ENCODE results near the gene UFD1.
A peak's percentile ranks its signal among the peaks of the same experiment; 100 is the strongest.

UFD1 gene

DNA sequence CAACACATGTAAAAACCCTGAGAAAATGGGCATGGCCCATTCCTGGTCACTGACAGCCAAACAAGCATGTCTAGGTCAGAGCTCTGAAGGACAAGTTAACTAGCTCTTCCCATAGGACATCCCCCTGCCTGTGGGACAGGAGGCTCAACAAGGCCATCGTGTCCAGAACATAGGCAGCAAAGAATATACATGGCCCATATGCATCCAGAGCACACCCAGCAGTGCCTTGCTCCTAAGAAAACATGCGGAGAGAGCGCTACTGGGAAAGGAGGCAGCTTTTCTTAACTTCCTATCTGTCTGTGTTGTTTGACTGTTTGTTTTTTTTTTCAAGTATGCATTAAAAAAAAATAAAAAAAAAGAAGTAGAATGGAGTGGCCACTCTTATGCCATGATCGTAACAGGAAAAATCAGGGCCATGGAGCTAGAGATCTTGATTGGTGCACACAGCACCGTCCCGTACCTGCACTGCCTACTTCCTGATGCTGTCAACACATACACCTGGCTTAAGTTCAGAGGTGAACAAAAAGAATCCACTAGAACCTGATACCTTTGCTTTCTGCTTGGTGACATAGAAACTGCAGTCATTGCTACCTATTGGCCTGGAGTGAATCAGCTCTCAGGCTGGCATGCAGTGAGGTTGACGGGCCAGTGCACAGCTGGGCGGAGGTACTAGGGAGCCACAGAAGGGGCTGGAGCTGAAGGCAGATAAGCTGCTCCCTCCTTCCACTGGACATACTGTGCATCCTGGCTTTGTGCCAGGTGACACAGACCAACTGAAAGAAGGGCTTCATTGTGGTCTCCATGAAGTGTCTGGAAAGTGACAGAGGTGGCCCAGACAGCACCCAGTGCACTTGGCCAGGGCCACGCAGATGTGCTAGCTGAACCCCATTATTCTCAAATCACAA, 11.9 kb downstream of the UFD1 start:
- no peak for DNase-seq

DNA sequence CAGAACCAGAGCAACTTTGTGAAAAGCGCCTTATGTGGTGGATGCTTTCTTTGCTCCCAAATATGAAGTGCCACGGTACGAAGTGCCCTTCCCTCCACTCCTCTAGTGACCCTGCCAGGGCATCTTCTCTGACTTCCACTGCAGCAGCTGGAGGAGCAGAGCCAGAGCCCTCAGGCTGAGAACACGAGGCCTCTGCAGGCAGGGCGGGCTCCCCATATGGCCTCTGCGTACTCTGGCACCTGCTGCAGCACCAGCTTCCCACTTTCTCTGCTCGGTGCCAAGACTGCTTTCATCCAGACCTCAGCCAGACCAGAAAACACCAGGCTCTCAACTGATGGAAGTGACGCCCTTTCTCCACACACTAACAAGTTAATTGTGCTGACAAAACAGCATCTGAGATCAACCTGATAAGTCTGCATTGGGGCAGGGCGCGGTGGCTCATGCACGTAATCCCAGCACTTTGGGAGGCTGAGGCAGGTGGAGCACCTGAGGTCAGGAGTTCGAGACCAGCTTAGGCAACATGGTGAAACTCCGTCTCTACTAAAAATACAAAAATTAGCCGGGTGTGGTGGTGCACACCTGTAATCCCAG, 12.8 kb downstream of the UFD1 start:
- peak; percentile 36 for DNase-seq

DNA sequence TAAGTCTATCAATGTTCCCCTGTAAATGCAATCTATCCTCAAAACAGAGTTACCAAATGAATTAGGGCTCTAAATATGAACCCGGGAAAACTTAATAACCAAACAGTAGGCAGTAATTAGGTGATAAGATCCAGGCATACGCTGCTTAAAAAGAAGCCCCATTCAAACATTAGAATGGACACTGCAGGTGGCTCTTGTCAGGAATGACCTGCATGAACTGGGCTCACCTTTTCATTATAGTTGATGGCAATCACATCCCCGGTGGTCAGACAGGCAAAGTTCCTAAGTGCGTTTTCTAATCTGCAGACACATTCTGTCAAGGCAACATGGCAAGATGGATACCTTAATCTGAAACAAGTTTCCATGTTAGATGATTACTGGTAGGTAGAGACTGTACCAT, 14.0 kb downstream of the UFD1 start:
- no peak for DNase-seq

DNA sequence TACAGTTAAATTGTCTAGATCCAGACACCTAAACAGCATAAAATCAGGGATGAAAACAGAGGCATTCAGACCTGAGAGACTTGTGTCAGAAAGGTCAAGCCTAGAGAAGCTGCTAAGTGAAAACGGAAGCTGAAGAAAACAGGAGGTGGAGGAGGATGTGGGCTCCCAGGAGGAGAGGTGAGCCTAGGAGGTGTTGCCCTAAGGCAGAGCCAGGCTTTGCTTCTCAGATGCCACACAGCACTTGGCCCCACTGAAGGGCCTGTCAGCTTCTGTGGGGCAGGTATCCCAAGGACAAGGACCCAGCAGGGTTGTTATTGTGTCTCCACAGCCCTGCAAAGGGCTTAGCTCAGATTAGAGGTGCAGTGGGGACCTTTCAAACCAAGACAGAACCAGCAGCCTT, 14.4 kb downstream of the UFD1 start:
- no peak for DNase-seq

DNA sequence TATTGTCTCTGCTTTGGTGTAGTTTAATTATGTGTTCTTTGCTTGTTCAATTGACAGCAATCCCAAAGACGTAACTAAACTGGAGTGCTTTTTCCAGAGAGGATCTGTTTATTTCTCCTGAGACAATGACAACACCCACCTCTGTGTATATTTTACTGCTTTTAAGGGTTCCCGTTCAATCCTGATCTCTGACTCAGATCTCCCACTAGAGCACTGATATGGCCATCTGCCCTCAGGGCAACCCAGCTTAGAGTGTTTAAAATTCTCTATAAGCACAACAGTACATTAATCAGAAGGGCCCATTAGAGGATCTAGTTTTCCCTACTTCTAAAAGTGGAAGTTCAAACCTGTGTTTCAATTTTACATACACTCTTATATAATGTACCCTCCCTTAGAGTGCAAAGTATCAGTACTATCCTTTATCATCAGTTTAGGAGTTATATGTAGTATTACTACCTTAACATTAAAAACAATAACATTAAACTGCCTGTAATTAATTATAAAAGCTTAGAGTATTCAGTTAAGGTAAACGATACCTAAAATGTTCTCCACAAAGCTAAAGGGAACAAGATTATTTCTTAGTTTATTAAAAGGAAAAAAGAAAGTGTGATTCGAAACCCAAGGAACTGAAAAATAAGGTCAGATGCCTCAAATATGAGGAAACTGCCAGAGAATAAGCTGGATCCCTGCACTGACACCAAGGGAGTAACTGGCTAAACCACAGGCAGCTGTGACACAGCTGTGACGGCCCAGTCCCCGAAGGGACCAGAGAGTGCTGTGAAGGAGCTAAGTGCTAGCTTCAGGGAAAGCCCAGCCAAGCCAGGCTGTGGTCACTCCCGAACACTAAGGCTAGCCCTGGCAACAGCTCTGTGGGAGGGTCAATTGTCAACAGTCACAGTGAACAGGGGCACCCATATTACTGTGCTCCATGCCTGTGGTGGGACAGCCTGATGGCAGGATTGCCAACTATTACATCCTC, 15.2 kb downstream of the UFD1 start:
- no peak for DNase-seq

DNA sequence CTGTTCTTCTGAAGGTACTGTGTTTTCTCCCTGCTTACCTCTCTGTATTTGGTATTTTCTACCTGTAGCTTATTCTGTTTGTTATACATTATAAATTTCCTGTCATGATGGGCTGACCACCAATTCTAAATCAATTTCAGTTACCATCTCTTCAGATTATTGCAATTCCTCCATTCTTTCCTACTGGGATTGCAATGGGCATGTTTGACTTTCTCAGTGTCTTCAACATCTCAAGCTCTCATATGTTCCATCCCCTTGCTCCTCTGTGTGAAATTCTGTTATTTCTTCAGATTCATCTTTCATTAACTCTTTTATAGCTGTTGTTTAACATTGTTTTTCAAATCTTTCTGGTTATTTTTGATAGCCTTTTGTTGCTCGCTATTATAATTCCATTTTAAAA, 16.0 kb downstream of the UFD1 start:
- no peak for DNase-seq

DNA sequence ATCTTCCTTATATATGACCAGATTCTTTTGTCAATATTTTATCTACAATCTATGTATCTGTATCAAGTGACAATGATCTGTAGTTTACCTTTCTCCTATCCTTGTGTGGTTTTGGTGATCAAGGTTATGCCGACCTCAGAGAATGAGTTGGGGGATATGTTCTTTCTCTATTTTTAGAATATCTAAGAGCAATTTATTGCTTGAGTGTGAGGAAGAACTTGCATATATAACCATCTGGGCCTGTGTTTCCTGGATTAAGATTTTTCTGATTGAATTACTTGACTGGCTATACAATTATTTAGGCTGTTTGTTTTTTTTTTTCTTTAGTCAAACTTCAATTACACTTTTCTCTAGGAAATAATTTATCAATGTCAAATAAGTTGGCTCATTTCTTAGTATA, 17.5 kb downstream of the UFD1 start:
- DNase-seq = no peak

DNA sequence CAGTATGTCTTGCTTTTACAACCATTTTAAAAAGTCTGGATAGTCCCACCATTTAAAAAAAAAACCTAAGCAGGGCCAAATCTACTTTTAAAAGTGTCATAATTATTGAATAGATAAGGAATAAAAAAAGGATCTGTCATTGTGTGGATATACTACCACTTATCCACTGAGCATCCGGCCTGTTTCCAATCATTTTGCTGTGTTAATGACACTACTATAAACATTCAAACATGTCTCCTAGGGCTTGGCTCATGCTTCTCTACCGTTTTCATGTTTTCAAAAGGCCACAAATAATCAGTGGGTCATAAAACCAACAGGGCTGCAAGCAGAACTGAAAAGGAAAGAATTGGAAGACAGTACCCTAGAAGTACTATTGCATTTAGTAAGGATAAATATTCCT, 19.0 kb downstream of the UFD1 start:
- DNase-seq = no peak

DNA sequence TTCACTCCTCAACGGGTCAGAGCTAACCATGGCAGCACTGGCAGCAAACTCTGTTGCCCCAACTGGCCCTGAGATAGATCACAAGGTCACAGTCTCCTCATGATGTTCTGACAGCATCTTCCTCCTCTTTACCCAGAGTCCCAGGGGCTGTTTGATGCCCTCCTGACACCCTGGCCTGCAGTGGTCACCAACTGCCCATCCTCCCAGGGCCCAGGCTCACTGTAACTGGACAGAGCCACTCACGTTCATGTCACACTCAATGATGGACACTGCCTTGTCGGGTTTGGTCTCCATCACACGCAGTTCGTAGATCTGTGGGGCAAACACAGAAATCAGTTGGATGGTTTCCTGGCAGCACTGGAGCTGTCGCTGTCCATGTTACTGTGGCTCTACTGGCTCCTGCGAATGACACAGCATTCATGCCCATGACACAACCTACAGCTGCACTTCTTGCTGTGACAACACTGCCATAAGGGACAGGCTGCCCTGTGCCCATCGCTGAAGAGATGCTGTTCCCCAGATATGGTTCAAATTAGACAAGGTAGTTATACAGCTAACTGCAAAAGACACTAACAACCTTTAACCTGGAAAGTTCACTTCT, 21.1 kb downstream of the UFD1 start:
- DNase-seq = no peak

DNA sequence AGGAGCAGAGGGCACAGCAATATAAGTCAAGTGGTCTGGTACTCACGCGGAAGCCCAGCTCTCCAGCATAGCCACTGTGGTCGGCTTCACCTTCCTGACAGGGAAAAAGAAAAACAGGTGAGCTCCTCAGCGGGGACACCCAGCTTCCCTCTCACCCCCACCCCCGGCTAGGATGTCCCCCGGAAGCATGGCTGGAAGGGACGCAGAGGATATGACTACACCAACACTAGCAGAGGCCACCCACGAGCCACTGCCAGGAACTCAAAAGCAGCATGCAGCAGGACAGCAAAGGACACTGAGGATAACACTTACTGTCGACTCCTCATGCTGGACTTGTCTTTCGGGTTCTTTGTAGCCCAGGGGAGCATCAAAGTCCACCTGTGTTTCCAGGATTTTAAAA, 22.5 kb downstream of the UFD1 start:
- DNase-seq = no peak

DNA sequence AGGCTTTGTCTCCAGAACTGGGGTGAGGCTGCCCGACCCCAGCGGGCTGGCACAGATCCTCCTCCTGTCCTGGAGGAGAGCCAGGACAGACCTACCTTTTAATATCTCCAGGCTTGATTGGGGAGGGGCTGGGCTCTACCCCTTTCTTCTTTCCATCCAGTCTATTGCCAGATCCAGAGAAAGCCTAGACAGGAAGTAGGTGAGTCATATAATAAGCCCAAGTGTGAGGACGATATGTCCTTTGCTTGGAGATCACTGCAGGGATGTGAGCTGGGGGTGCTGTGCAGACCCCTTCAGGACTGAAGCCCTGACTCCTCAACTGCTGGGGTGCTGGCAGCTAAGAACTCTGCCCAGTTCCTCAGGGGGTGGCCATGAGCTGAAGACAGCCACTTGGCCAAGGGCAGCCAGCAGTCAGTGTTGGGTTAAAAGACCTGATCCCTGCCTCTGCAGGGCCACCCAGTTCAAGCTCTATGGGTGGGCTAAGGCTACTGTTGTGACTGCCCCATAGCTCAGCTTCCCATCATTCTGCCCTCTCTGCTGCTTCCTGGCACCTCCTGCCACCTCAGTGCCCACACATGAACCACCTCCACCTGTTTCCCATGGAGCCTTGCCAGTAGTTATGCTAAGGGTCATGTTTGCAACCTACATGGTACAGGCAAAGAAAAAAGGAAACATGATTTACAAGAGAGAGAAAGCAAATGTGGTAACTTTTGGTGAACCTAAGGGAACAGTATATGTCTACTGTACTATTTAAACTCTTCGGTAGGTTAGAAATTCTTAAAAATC, 23.2 kb downstream of the UFD1 start:
- DNase-seq = no peak

DNA sequence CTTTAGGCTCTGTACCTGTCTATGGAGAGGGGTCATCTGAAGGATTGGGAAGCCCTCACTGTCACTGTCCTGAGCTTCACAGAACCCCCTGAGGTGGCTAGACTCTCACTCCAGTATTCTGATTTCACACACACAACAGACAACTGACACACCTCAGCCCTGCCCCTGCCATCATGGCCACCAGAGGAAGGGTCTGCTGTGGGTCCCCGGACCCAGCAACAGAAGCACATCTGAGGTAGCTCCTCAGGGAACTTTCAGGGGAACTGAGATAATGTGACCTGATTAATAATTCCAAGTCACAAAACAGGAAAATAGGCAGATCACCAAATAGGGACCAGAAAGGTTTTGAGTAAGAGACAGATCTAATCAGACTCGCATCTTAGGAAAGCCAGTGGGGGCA, 24.0 kb downstream of the UFD1 start:
- no peak for DNase-seq

DNA sequence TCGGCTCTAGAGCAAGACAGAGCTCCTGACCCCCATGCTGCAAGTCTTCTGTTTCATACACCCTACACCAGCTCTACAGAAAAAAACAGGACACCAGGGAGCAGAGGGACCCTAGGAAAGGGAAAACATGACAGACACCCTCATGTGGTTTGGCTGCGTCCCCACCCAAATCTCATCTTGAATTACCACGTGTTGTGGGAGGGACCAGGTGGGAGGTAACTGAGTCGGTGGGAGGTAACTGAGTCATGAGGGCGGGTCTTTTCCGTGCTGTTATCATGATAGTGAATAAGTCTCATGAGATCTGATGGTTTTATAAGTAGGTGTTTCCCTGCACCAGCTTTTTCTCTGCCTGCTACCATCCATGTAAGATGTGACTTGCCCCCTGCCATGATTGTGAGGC, 24.8 kb downstream of the UFD1 start:
- no peak for DNase-seq

DNA sequence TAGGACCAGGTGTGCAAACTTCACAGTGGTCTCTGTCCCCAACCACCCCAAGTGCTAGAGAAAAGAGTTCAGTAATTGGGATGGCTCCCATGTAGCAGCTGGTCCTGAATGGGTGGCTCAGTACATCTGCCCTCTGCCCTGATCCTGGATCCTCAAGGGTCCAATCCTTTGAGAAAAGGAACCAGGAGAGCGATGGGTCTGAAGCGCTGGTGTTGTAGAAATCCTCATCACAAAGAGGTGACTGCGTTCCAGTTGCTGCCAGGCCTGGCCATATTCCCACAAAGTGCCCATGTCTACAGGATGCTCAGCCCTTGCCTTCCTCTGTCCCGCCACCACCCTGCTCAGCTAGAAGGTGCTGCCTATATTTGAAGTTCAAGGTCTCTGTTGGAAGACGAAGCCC, 25.3 kb downstream of the UFD1 start:
- no peak for DNase-seq

DNA sequence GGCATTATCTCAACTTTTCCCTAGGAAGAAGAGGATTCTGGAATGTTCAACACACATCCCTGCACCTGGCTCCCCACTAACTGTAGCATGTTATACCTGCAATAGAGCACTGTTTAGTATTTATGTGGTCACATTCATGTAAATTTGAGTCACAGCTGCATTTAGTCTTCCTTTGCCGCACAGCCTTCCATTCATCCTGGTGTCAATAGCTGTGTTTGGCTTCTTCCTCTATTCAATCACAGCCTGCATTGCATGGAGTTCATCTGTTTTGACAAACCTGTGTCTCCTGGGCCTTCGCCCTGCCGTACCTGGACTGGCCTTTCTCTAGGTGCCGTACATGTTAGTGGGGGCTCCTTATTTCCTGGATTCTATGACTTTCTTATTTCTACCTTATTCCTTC, 27.4 kb downstream of the UFD1 start:
- DNase-seq = no peak

DNA sequence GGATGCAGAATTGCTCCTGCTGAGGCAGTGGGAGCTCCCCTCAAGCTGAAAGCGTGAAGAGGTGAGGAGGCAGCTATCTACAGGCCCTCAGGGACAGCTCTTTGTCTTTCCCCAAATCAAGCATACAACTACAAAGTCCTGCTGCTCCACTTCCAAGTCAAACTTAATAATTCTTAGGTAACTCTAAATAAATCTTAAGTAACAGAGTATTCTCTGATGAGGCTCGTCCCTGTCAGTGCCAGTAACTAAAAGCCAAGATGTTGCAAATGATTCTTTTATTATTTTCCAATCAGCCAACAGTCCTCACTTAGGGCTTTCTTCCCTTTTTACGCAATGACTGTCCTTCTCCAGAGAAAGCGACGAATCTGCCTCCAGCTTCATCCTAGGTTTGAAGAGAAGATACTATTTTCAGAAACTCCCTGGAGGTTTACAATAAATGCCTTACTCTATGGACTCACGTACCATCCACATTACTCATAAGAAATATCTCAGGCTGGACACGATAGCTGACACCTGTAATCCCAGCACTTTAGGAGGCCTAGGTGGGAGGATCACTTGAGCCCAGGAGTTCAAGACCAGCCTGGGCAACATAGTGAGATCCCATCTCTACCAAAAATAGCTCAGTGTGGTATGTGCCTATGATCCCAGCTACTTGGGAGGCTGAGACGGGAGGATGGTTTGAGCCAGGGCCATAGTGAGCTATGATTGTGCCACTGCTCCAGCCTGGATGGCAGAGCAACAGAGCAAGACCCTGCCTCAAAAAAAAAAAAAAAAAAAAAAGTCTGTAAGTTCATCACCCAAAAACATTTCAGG, 28.4 kb downstream of the UFD1 start:
- no peak for DNase-seq

DNA sequence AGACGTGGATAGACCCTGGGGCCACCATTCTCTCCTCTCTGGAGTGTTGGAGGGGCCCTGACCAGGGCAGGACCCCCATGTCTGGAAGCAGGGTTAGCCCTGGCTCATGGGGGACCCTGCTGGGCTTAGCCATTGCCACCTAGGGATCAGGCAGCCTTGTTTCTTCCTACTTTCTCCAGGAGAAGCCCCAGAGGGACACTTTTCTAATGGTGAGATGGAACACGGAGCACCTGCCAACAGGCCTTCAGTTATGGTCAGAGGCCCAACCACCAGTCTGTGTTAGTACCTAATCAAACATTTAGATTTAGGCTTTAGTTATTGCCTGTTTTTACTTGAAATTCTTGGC, 29.6 kb downstream of the UFD1 start:
- no peak for DNase-seq

DNA sequence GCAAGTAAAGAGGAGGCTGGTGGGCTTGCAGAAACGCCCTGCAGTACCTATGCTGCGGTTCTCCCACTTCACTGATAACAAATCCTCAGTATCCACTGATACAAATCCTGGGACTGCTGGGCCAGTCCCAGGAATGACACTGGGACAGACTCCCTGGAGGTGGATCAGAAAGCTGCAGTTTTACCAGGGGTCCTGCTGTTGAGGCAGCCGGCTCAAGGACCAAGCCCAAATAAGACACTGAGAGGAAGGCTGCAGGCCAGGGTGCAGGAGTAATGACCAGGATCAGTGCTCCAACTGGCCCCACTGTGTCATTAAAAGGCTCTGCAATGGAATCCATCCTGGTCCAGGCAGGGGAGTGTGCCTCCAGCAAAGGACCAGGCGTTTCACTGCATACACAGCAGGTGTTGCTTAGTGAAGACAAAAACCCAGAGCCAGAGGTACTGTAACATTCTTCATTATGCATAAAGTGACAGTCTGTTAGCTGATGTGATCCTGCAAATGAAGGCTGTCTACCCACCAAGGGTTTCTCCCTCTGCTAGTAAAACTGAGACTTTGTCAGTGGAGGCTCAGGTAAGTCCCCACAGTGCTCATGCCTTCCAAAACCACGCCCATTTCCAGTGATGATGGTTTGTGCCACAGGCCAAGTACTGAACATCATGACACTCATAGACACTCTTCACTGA, 30.1 kb downstream of the UFD1 start:
- DNase-seq = no peak

DNA sequence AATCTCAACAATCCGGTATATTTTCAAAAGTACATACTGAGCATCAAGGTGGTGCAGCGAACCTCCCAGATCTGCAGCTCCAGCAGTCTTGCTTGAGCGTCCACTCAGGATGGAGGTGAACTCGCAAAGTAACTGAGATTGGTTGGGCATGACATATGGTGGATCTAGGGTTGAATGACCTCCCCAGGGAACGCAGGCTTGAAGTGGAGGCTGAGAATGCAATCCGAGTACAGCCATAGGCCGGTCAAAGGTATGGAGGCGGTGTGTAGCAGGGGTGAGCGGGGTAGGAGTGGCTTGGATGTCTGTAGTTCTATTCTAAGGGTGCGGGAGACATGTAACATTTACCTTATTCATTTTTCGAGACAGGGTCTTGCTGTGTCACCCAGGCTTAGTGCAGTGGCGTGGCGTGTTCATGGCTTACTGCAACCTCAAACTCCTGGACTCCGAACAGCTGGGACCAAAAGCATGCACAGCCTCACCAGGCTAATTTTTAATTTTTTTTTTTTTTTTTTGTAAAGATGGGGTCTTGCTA, 30.9 kb downstream of the UFD1 start:
- DNase-seq = peak; percentile 96

DNA sequence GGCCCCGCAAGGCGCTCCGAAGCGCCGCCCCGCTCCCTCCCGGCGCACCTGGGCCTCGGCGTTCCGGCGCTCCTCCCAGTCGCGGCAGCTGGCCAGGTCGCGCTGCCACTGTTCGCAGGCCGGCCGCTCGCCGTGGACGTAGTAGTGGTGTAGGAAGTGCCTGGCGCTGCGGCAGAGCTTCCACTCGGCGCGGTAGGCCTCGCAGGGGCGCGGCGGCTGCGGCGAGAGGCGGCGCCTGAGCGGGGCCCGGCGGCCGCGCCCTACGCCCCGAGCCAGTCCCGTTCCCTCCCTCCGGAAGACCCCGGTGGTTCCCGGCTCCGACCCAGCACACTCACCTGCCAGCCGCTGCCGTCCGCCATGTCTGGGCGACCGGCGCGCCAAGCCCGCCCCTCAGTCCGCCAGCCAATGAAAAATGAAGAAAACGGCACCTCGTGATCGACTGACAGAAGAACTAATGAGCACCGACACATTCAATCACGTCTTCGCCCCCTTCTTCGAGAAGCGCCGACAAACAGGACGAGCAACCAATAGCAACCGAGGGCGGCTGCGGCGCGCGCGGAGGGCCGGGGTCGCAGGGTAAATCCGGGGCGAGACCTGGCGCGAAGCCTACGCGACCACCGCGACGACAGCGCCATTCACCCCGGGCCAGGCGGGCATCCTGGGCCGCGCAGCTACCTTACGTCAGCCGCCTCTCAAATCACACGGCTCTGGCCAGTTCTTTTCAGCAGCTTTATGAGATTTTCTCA, 31.5 kb downstream of the UFD1 start, which contains the start of gene C22orf39:
Gene C22orf39, minus strand, starts transcription at position 382 of the 746 bp plus-strand sequence. Its CDS starts 23 bp downstream, at position 359.
- DNase-seq = peak; percentile 94

Measured in NCI-H2171 (cell line).